Ishikawa (cell line): ENCODE data around the gene RAP1GAP.

Experiments
- CEBPB ChIP-seq: IDR thresholded peaks from 2 replicates; pipeline ENCODE4 v1.6.1; 2012
- CREB1 ChIP-seq: IDR thresholded peaks from 2 replicates; pipeline ENCODE4 v1.6.1; 2012; ENCODE audit warnings: low read depth
- EP300 ChIP-seq: IDR thresholded peaks from 2 replicates; pipeline ENCODE4 v1.6.1; 2012; ENCODE audit warnings: borderline replicate concordance
- RAD21 ChIP-seq: IDR thresholded peaks from 2 replicates; pipeline ENCODE4 v1.6.1; 2012; ENCODE audit warnings: low read depth
- REST ChIP-seq: IDR thresholded peaks from 2 replicates; pipeline ENCODE4 v1.6.1; 2012; ENCODE audit warnings: low read depth, mild to moderate bottlenecking
- TAF1 ChIP-seq: IDR thresholded peaks from 2 replicates; pipeline ENCODE4 v1.6.1; 2012; ENCODE audit warnings: low read depth, mild to moderate bottlenecking
- TCF12 ChIP-seq: IDR thresholded peaks from 2 replicates; pipeline ENCODE4 v1.6.1; 2012; ENCODE audit warnings: low read depth
- TEAD4 ChIP-seq: IDR thresholded peaks from 2 replicates; pipeline ENCODE4 v1.6.1; 2012
- USF1 ChIP-seq: IDR thresholded peaks from 2 replicates; pipeline ENCODE4 v1.6.1; 2012
- YY1 ChIP-seq: IDR thresholded peaks from 2 replicates; pipeline ENCODE4 v1.6.1; 2012; ENCODE audit warnings: low read depth
- ZBTB7A ChIP-seq: IDR thresholded peaks from 2 replicates; pipeline ENCODE4 v1.6.1; 2012; ENCODE audit warnings: low read depth
- TF ChIP-seq, protein P1 (sequence below): IDR thresholded peaks from 2 replicates; pipeline ENCODE4 v1.6.1; 2012

DNA sequence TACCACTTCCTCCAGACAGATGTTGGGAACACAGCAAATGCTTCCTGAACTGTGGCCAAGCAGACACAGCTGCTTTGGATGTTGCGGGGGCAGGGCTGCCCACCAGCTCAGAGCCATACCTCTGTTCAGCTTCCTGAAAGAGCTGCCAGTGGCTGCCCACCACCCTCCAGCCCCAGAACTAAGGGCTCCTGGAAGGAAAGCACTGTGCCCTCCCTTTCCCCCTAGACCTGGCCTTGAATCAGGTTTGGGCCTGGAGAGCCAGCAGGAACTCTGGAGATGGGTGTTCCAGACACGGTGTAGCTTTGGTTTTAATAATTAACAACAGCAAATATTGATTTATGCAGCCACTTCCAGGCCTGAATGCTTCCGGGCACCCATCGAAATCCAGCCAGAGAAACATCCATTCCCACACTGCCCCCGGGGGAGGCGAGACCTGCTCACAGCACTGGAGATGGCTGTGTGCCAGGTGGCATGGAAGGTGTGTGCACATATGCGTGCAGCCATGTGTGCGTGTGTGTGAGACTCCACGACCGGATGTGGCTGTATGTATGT lies 45.7 kb downstream of the RAP1GAP start:
- no peak for TF ChIP-seq CREB1
- TF ChIP-seq, protein P1, sequence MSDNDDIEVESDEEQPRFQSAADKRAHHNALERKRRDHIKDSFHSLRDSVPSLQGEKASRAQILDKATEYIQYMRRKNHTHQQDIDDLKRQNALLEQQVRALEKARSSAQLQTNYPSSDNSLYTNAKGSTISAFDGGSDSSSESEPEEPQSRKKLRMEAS: no peak
- TF ChIP-seq EP300: no peak
- no peak for TF ChIP-seq RAD21
- TF ChIP-seq TAF1: no peak
- no peak for TF ChIP-seq CEBPB
- TF ChIP-seq TEAD4: no peak
- TF ChIP-seq REST: no peak
- no peak for TF ChIP-seq TCF12
- no peak for TF ChIP-seq USF1
- no peak for TF ChIP-seq YY1
- TF ChIP-seq ZBTB7A: no peak
